Measurements from ENCODE around the gene NFKBIL1. TPM values are rescaled to one million over a fixed set of nuclear protein-coding genes. Genes with fewer than 3 reads are reported as not detected.

The NFKBIL1 gene
- total and polyA plus RNA-seq, 9 of the 15 experiments (the other 6 are each of a cell fraction or from before 2014, with no cell fraction given), result 0.49 to 33.1 (median 7.6) TPM

- TF ChIP-seq ATF3 (IDR thresholded peaks at IDR 0.05), result no peak; the same call in 1 of the 2 replicates
- TF ChIP-seq ATF3 (CRISPR knock-in tag; conservative IDR thresholded peaks at IDR 0.05), result peak; percentile 65; the same call in 1 of the 2 replicates
- TF ChIP-seq SREBF1 (IDR thresholded peaks at IDR 0.05; ENCODE audit: borderline replicate concordance, low read depth, low read length), result peak; percentile 52; the same call in 1 of the 2 replicates
- no peak for TF ChIP-seq ILK (tag; IDR thresholded peaks at IDR 0.05; ENCODE audit: borderline replicate concordance, low read depth)
- 0 out of 2 replicates have a peak, but pooled peaks have one; percentile 50 for TF ChIP-seq STAT6 (CRISPR knock-in tag; IDR thresholded peaks at IDR 0.05)
- no peak for TF ChIP-seq RBM15 (IDR thresholded peaks at IDR 0.05; ENCODE audit: insufficient read depth, low read length)
- no peak for TF ChIP-seq PCBP1 (IDR thresholded peaks at IDR 0.05; ENCODE audit: low read depth, low read length, poor library complexity, severe bottlenecking)
- TF ChIP-seq ZKSCAN1 (IDR thresholded peaks at IDR 0.05; ENCODE audit: low read depth, low read length), result 0 out of 2 replicates have a peak, but pooled peaks have one; percentile 49
- no peak for TF ChIP-seq CBX2 (IDR thresholded peaks at IDR 0.05; ENCODE audit: insufficient read depth, low read length, poor library complexity, severe bottlenecking)
- TF ChIP-seq ZBTB26 (CRISPR knock-in tag; IDR thresholded peaks at IDR 0.05), result no peak
- TF ChIP-seq HDAC2 (IDR thresholded peaks at IDR 0.05), result peak; percentile 90; the same call in 1 of the 2 replicates
- no peak for TF ChIP-seq PRPF4 (IDR thresholded peaks at IDR 0.05; ENCODE audit: insufficient read depth, low read depth, low read length, poor library complexity, severe bottlenecking)
- TF ChIP-seq RREB1 (CRISPR knock-in tag; IDR thresholded peaks at IDR 0.05), result peak; percentile 97
- TF ChIP-seq CHCHD3 (CRISPR knock-in tag; IDR thresholded peaks at IDR 0.05), result no peak
- TF ChIP-seq ATF4 (CRISPR knock-in tag; IDR thresholded peaks at IDR 0.05), result no peak
Measured at GRCh38 chr6:31546339-31546957, 960 bp upstream of the NFKBIL1 start, which contains the start of gene ATP6V1G2 (continued).
